Dermis lymphatic vessel endothelial cell (primary cell): ENCODE data around the gene FCGR3B. TPM values are rescaled to one million over a fixed set of nuclear protein-coding genes. Genes with fewer than 3 reads are reported as not detected.

ENCODE experiments used
- total RNA-seq: library from RNA; depleted of rRNA; stranded (reverse); fragments of >200 nt; gene quantifications from 2 replicates; pipeline ENCODE4 v1.2.1, GENCODE V29; 2014

The FCGR3B gene
- total RNA-seq, result not detected in 2 replicates

DNA sequence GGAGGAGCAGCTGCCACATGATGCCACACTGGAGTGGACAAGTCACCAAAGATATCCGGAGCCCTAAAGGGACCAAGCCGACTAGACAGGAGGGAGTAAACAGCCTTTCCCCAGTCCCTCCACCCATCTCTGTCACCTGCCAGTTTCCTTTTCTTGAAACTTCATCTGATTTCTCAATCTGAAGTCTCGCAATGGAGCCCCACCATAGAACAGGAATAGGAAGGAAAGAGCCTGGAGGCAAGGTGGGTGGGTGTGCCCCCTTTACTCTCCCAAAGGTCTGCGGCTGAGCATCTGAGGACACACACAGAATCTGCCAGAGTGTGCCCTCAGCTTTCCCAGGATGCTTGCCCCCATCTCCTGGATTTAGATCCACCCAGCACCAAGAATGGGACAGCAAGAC is at the start of gene FCGR3B:
TSS of gene FCGR3B (minus strand) at position 101 of the 400 bp plus-strand sequence. CDS start at position 19, 82 bp downstream.

DNA sequence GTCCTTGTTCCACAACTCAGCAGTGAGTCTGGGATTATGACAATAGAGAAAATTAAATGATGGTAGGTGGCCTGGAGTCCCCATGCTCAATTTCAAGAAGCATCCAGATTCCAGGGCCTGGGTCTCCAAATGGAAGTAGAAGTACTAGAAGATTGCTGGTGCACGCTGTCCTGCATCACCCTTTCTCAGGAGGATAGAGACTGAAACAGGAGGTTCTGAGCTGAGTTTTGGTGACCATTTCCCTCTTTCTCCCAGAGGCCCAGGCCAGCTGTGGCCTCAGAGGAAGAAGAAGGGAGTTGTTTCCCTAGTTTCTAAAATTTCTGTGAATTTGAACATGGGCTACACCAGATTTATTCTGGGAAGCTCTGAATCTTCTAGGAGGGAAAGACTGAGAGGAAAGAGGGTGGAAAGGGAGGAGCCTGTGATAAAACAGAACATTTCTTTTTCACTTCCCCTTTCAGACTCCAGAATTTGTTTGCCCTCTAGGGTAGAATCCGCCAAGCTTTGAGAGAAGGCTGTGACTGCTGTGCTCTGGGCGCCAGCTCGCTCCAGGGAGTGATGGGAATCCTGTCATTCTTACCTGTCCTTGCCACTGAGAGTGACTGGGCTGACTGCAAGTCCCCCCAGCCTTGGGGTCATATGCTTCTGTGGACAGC is 31.8 kb upstream of the FCGR3B start, which contains the start of gene FCGR2B:
TSS of gene FCGR2B (plus strand) at position 460 of the 656 bp plus-strand sequence. CDS start at position 559, 99 bp downstream.

Other genes with a start within 250 kb of the FCGR3B start
- gene FCGR2A, start 125.7 kb downstream of the FCGR3B start, total RNA-seq, result 0.87 and 1.5 TPM in 2 replicates
- gene HSPA6, start 106.6 kb downstream of the FCGR3B start, total RNA-seq, result 0.22 and 0.60 TPM in 2 replicates
- gene FCGR3A, start 81.4 kb downstream of the FCGR3B start, total RNA-seq, result not detected in 2 replicates
- gene FCGR2B, start 32.0 kb upstream of the FCGR3B start, total RNA-seq, result not detected in 2 replicates
- gene FCRLA, start 76.1 kb upstream of the FCGR3B start, total RNA-seq, result 0.76 TPM in 1 of 2 replicates, not detected in the other
- 0.43 TPM in 2 replicates for gene FCRLB, start 90.4 kb upstream of the FCGR3B start, total RNA-seq
- 26.8 and 31.5 TPM in 2 replicates for gene DUSP12, start 118.6 kb upstream of the FCGR3B start, total RNA-seq
- 67.0 and 79.4 TPM in 2 replicates for gene ATF6, start 135.1 kb upstream of the FCGR3B start, total RNA-seq